ENCODE data around the gene SF3A2.

DNA sequence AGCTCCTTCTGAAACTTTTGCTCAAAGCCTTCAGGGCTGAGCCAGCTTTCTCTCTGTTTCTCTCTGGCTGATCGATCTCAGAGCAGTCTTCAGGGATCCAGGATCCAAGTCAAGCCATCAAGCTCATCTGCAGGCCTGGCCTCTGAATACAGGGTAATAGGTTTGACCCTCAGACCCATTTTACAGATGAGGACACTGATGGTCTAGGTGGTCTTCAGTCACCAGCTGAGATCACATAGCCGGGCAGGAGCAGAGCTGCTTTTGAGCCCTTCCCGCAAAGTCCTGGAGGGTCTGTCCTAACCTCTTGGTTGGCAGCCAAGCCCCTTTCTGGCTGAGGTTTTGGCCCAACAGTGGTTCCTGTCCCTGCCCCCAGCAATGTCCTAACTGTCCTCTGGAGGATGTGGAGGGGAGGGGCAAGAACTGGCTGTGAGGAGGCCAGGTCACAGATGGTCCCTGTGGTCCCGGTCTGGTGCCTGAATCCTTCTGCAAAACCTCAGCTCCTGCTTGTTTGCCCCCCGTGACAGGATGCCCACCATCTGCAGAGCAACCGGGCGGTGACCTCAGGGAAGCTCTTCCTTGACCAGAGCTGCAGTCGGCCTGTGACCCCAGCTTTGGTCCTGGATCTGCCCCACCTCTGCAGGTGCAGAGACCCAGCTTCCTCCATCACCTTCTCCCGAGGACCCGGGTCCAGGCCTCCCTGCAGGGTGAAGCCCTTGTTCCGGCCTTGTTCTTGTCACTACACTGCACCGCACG lies 51.1 kb downstream of the SF3A2 start:
- TF ChIP-seq, protein P1, sequence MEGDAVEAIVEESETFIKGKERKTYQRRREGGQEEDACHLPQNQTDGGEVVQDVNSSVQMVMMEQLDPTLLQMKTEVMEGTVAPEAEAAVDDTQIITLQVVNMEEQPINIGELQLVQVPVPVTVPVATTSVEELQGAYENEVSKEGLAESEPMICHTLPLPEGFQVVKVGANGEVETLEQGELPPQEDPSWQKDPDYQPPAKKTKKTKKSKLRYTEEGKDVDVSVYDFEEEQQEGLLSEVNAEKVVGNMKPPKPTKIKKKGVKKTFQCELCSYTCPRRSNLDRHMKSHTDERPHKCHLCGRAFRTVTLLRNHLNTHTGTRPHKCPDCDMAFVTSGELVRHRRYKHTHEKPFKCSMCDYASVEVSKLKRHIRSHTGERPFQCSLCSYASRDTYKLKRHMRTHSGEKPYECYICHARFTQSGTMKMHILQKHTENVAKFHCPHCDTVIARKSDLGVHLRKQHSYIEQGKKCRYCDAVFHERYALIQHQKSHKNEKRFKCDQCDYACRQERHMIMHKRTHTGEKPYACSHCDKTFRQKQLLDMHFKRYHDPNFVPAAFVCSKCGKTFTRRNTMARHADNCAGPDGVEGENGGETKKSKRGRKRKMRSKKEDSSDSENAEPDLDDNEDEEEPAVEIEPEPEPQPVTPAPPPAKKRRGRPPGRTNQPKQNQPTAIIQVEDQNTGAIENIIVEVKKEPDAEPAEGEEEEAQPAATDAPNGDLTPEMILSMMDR (IDR thresholded peaks at IDR 0.05 in 4 of 5, conservative IDR thresholded peaks at IDR 0.05 in 1 of 5), result no peak
- no peak for TF ChIP-seq POLR2A (IDR thresholded peaks at IDR 0.05)

All from gastrocnemius medialis (tissue), 4 donors.